Uterus (tissue), 4 donors: ENCODE measurements around the gene KLF7. TPM values are rescaled to one million over a fixed set of nuclear protein-coding genes. Genes with fewer than 3 reads are reported as not detected.

Experiments
- DNase-seq, 2 donors: peaks; one replicate each; pipeline ENCODE4 v3.0.0-alpha.2; 2019 to 2020
- H3K27ac ChIP-seq, 2 donors: fragments of 200-600 bp; sonication (generic); 1 replicate in 1 of 2; 2 replicates in 1 of 2; pipeline ENCODE4 v1.5.1; 2016 to 2018
- H3K27me3 ChIP-seq, 2 donors: fragments of 200-600 bp; sonication (generic); one replicate each; pipeline ENCODE4 v1.5.1; 2018 to 2019; ENCODE audit warnings: control low read depth in 1 of 2
- H3K36me3 ChIP-seq, 2 donors: fragments of 200-600 bp; sonication (generic); one replicate each; pipeline ENCODE4 v1.5.1; 2019; ENCODE audit warnings: control low read depth in 1 of 2
- H3K4me1 ChIP-seq, 2 donors: fragments of 200-600 bp; sonication (generic); one replicate each; pipeline ENCODE4 v1.5.1; 2018 to 2019; ENCODE audit warnings: control low read depth in 1 of 2
- H3K4me3 ChIP-seq, 2 donors: fragments of 200-600 bp; sonication (generic); 1 replicate in 1 of 2; 2 replicates in 1 of 2; pipeline ENCODE4 v1.5.1; 2018 to 2019; ENCODE audit warnings: mild to moderate bottlenecking in 1 of 2
- H3K9me3 ChIP-seq, 2 donors: fragments of 200-600 bp; sonication (generic); one replicate each; pipeline ENCODE4 v1.5.1; 2019; ENCODE audit warnings: control low read depth in 1 of 2
- POLR2A ChIP-seq, 2 donors: fragments of 450-650 bp; IDR thresholded peaks; one replicate each; pipeline ENCODE4 v1.6.1; 2016; ENCODE audit warnings: antibody characterized with exemption in 2 of 2, mild to moderate bottlenecking in 1 of 2, moderate library complexity in 1 of 2
- intact Hi-C: fragments of 100-400 bp; cut with DNase I; formaldehyde crosslinking; loops from one replicate; pipeline ENCODE4 v1.15.1; 2023; ENCODE audit warnings: low total_unique reads
- total RNA-seq, 4 donors: library from RNA; depleted of rRNA in 3 of 4; stranded (reverse); fragments of >200 nt in 3 of 4; gene quantifications; one replicate each; pipeline versions ENCODE4 v1.1.0 to v1.2.4, GENCODE V29; 2014 to 2023
- TF ChIP-seq, protein P1 (sequence below), 4 experiments: fragments of 200-600 bp in 2 of 4; fragments of 450-650 bp in 2 of 4; sonication (generic) in 2 of 4; IDR thresholded peaks; one replicate each; pipeline ENCODE4 v1.5.1; 2016 to 2019; ENCODE audit warnings: antibody characterized with exemption in 4 of 4, mild to moderate bottlenecking in 2 of 4, moderate library complexity in 1 of 4
- donor health status: DM: yes; HTN: yes; CAD: no.

KLF7 gene
- total RNA-seq, 4 donors from 2014 or later: 20.9 to 96.0 (median 39.4) TPM

DNA sequence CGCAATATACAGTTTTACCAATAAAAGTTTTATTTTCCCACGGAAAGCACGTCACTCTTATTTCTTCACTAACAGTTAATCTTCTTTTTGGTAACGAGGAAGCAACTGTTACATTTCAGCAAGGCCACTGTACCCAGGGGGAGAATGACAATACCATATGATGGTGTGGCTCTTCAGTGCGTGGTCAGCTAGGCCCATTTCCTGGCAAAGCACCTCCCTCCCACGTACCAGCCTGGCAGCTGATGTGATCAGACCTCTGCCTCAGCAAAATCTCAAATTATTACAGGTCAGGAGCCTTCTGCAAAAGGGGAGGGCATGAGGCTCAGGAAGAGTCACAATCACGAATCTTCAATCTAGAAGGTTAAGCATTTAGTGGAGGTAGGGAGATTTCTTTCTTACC lies 55.4 kb downstream of the KLF7 start:
- intact Hi-C loops: no loop called here
- no peak overlapping the region for H3K4me3 ChIP-seq
- no peaks in the 10 kb centered on the region for H3K36me3 ChIP-seq
- DNase-seq: no peak
- no peak overlapping the region for H3K27ac ChIP-seq
- H3K27me3 ChIP-seq: no peaks in the 10 kb centered on the region
- no peaks in the 10 kb centered on the region for H3K9me3 ChIP-seq
- TF ChIP-seq, protein P1, sequence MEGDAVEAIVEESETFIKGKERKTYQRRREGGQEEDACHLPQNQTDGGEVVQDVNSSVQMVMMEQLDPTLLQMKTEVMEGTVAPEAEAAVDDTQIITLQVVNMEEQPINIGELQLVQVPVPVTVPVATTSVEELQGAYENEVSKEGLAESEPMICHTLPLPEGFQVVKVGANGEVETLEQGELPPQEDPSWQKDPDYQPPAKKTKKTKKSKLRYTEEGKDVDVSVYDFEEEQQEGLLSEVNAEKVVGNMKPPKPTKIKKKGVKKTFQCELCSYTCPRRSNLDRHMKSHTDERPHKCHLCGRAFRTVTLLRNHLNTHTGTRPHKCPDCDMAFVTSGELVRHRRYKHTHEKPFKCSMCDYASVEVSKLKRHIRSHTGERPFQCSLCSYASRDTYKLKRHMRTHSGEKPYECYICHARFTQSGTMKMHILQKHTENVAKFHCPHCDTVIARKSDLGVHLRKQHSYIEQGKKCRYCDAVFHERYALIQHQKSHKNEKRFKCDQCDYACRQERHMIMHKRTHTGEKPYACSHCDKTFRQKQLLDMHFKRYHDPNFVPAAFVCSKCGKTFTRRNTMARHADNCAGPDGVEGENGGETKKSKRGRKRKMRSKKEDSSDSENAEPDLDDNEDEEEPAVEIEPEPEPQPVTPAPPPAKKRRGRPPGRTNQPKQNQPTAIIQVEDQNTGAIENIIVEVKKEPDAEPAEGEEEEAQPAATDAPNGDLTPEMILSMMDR (IDR thresholded peaks at IDR 0.05): no peak
- TF ChIP-seq POLR2A (IDR thresholded peaks at IDR 0.05): no peak
- H3K4me1 ChIP-seq: no peaks in the 10 kb centered on the region

DNA sequence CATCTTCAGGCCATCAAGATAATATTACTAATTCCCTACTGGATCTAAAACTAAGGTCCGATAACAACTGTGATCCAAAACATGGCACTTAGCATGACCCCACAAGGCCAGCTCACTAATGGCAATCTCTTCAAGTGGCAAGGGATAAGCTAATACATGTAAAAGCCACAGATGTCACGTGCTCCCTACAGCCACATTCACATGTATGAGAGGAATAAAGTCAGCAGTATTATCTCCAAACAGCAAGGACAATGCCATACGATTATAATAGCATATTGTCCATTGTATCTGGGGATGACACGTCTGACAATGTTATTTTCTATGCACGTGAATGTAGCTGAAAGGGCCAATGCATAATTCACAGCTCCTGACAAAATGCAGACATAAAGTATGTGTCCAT lies 56.0 kb downstream of the KLF7 start:
- Histone ChIP-seq H3K4me3 (no peak overlapping the region), H3K36me3 (no peaks in the 10 kb centered on the region), H3K9me3 (no peaks in the 10 kb centered on the region), H3K4me1 (no peaks in the 10 kb centered on the region), H3K27ac (no peak overlapping the region), H3K27me3 (no peaks in the 10 kb centered on the region)
- TF ChIP-seq POLR2A (IDR thresholded peaks at IDR 0.05): no peak
- TF ChIP-seq, protein P1 (IDR thresholded peaks at IDR 0.05): no peak
- no peak for DNase-seq
- intact Hi-C loops: no loop called here

DNA sequence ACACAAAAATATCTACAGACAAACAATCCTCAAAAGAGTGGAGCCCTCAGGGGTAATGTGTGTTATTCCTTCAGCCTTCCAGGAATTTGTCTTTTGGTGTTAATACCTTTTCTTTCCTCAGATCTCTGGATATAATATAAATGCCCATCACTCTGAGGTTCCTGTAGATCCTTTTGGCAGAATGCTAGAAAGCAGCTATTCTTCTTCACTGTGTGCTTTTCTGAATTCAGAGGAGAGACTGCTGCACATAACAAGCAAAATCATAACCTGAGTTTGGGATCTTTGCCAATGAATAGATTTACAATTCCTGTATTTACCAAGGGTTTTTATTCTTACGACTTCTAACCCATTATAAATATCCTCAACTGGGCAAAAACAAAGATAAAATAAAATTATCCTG lies 57.3 kb downstream of the KLF7 start:
- intact Hi-C loops: no loop called here
- H3K27ac ChIP-seq: no peak overlapping the region
- no peak overlapping the region for H3K4me3 ChIP-seq
- H3K9me3 ChIP-seq: no peaks in the 10 kb centered on the region
- no peak for DNase-seq
- H3K36me3 ChIP-seq: no peaks in the 10 kb centered on the region
- no peaks in the 10 kb centered on the region for H3K4me1 ChIP-seq
- H3K27me3 ChIP-seq: no peaks in the 10 kb centered on the region
- TF ChIP-seq, protein P1 (IDR thresholded peaks at IDR 0.05): no peak
- TF ChIP-seq POLR2A (IDR thresholded peaks at IDR 0.05): no peak

DNA sequence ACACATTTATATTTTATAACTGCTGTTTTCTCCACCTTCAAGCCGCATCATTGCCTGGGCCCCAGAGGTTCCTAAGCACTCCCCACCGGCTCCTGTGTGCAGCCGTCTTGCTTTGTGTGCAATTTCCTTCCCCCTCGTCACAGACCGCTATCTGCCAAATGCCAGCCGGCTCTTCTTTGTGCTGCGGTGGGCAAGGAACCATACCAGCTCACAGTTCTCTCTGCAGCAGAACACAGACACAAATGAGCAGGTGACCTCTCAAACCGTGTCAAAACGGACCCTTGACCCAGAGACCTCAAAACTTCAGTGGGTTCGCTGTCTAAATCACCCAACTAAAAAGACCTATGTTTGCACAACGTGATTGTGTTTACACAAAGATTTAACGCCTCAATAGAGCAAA lies 58.2 kb downstream of the KLF7 start:
- no peaks in the 10 kb centered on the region for H3K36me3 ChIP-seq
- intact Hi-C loops: no loop called here
- DNase-seq: no peak
- no peaks in the 10 kb centered on the region for H3K4me1 ChIP-seq
- no peaks in the 10 kb centered on the region for H3K27me3 ChIP-seq
- no peak overlapping the region for H3K27ac ChIP-seq
- no peak overlapping the region for H3K4me3 ChIP-seq
- TF ChIP-seq POLR2A (IDR thresholded peaks at IDR 0.05): no peak
- TF ChIP-seq, protein P1 (IDR thresholded peaks at IDR 0.05): no peak
- H3K9me3 ChIP-seq: no peaks in the 10 kb centered on the region

DNA sequence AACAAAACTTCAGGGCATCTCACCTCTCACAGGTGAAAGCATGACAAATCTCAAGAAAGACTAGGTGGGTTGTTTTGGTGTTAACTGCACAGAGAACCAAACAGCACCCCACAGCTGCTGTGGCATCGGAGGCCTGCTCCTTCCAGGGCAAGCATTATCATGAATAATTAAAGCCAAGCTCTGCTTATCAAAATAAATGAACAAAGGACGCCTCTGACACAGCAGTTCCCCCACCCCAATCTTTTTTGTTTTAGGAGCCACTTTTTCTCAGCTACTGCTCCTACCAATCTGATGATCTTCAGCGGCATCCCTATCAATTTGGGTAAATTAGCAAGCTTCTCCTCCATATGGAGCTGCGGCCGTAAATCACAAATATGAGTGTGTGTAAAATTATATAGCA lies 58.6 kb downstream of the KLF7 start:
- Histone ChIP-seq H3K27ac (no peak overlapping the region), H3K36me3 (no peaks in the 10 kb centered on the region), H3K4me1 (no peaks in the 10 kb centered on the region), H3K27me3 (no peaks in the 10 kb centered on the region), H3K4me3 (no peak overlapping the region), H3K9me3 (no peaks in the 10 kb centered on the region)
- no peak for DNase-seq
- intact Hi-C loops: no loop called here
- TF ChIP-seq, protein P1 (IDR thresholded peaks at IDR 0.05): no peak
- TF ChIP-seq POLR2A (IDR thresholded peaks at IDR 0.05): no peak
